EH (cell line): Measurements from ENCODE around the gene SLC2A4.
A peak's percentile ranks its signal among the peaks of the same experiment; 100 is the strongest.
"Not testable (repeated sequence)": the region's sequence is repeated elsewhere in the genome, so short reads cannot be mapped to it uniquely, and the experiment has no call there.

Source experiments
- DNase-seq: peaks from one replicate; pipeline ENCODE4 v3.0.0-alpha.2; 2015; ENCODE audit warnings: low read depth

SLC2A4 gene

DNA sequence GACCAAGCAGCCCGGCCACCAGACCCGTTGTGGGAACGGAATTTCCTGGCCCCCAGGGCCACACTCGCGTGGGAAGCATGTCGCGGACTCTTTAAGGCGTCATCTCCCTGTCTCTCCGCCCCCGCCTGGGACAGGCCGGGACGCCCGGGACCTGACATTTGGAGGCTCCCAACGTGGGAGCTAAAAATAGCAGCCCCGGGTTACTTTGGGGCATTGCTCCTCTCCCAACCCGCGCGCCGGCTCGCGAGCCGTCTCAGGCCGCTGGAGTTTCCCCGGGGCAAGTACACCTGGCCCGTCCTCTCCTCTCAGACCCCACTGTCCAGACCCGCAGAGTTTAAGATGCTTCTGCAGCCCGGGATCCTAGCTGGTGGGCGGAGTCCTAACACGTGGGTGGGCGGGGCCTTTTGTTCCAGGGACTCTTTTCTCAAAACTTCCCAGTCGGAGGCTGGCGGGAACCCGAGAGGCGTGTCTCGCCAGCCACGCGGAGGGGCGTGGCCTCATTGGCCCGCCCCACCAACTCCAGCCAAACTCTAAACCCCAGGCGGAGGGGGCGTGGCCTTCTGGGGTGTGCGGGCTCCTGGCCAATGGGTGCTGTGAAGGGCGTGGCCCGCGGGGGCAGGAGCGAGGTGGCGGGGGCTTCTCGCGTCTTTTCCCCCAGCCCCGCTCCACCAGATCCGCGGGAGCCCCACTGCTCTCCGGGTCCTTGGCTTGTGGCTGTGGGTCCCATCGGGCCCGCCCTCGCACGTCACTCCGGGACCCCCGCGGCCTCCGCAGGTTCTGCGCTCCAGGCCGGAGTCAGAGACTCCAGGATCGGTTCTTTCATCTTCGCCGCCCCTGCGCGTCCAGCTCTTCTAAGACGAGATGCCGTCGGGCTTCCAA is at the start of gene SLC2A4:
TSS of gene SLC2A4 (plus strand) at position 645 of the 879 bp plus-strand sequence. CDS start at position 862, 217 bp downstream.
- peak; percentile 96 for DNase-seq

DNA sequence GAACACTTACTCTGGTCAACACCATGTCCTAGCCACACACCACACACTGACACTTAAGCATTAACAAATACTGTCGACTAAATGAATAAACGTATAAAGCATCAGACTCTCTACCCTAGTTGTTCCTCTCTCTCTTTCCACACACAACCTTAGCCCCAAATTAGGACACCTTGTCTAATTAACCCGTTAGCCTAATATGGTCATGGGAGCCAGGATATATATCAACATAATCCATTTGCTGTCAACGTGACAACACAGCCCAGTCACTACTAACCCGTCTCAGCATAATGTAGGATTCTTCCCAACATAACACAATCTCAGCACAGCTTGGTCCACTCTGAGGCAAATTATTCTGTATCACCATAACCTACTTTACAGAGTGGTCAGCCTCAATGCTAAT is 49.4 kb upstream of the SLC2A4 start:
- DNase-seq = no peak

DNA sequence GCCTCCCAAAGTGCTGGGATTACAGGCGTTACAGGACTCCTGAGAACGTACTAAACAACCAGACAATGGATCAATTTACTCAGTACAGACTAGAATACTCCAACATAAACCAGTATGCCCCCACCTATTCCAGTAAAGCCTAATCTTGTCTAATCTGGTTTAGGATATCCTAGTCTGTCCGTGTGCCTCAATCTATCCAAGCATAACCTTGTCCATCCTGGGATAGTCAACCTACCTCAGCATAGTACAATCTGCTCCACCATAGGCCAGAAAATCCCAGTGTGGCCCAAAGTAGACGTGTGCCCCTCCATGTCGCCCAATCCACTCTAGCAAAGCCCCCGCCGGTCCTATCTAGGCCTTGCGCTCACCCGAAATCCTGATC is 47.8 kb upstream of the SLC2A4 start:
- DNase-seq = no peak

DNA sequence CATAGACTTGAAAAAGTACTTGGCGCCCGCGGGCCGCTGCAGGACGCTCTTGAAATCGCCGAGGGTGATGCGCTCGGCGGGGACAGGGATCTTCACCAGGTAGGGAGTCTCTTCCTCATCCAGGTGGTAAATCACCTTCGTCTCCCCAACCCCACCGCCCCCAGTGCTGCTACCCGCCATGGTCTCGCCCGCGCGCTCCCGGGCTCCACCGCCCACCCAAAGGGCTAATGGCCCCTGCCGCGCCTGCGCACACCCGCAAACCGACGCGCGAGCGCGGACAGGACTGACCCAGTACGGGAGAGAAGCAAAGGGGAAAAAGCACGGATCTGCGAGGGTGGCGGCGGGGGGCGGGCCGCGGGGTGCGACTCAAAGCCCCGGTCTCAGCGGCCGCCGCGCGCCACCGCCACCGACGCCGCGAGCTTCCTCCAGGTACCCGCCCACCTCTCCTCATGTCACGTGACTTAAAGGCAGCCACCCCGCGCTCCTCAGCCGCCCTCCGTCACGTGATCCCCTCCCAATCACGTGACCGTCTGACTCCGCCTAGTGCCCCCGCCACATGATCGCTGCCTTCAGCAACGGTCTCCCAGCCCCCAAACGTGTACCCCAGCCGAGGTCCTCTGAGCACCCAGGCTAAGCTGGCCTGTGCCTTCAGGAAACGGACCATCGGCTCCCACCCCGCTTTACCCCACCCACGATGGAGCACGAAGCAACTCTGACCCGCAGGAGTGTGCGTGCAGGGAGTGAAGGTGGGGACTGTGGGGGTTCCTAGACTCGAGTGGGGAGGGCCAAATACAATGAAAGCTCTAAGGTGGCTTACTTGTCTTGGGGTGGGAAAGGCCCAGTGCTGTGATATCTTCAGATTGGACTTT is 47.2 kb upstream of the SLC2A4 start, which contains the start of gene DVL2:
TSS of gene DVL2 (minus strand) at position 435 of the 869 bp plus-strand sequence. CDS start at position 180, 255 bp downstream.
- DNase-seq = peak; percentile 95

DNA sequence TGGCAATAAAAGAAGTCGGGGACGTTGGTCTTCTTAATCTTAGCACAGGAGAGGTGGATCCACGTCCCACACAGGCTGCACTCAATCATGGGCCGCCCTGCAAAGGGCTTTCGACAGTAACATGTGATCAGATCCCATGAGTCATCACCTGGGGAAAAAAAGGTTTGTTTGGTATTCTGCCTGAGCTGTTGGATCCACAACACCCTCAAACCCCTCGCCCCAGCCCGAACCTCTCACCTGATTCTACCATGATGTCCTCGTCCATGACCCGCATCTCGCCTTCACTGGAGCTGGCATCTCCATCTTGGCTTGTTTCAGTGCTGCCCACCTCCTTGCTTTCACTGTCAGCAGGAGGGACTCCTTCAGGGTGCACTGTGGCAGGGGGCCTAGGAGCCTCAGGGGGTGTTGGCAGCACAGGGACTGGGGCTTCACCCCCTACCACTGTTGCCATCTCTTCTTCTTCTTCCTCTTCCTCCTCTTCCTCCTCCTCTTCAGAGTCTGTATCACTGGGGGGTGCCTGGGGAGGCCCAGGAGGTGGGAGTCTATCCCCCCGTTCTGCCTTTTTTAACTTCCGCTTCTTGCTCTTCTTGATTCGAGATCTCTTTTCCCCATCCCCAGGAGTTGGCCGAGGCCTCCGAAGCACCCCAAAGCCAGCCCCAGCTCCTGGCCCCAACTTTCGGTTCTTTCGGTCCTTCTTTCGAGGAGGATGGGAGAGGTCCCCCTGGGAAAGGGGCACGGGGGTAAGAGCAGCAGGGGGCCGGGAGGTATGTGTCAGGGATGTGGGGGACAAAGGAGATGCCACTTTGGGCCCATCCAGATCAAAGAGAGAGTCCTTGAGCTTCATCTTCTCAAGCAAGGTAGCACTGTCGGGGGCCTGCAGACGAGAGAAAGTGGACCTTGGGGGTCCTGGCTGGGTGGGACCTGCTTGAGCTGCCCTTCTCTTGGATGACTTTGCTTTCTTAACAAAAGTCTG is 45.5 kb upstream of the SLC2A4 start:
- DNase-seq = no peak

DNA sequence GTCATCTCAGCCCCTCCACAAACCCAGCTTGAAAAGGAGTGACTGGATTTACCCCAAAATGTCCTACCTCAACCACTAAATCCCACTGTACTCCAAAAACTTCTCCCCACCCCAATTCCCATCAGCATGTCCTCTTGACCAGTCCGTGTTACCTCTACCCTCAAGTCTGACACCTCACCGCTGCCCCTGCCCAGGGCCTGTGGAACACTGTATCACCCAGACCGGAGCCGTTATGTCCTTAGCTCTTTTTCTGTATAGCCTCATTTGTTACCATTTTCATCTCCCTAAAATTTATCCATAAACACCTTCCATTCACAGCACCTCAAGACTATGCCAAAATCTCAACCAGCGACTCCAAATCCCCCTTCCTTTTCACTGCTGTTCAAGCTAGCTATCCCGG is 44.7 kb upstream of the SLC2A4 start:
- no peak for DNase-seq

DNA sequence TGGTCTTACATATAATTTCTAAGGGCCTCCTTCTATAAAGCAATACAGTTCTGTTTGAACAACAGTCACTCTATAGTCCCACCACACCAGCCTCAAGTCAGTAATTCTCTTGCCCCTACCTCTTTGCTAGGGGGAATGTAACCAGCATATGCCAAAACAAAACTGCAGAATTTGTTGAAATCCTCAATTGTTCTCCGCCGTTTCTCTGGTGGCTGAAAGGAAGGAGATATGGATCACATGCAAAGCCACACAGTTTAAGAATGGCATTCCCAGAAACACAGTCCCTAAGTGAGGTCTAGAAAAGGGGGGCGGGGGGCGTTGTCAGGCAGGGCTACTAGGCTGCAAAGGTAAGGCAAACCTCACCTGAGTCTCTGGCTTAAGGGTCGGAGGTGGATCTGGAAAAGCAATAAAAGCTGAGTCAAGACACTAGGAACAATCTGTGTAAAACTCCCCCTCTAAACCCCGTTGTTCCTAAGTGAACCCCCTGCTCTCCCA is 44.2 kb upstream of the SLC2A4 start:
- no peak for DNase-seq

DNA sequence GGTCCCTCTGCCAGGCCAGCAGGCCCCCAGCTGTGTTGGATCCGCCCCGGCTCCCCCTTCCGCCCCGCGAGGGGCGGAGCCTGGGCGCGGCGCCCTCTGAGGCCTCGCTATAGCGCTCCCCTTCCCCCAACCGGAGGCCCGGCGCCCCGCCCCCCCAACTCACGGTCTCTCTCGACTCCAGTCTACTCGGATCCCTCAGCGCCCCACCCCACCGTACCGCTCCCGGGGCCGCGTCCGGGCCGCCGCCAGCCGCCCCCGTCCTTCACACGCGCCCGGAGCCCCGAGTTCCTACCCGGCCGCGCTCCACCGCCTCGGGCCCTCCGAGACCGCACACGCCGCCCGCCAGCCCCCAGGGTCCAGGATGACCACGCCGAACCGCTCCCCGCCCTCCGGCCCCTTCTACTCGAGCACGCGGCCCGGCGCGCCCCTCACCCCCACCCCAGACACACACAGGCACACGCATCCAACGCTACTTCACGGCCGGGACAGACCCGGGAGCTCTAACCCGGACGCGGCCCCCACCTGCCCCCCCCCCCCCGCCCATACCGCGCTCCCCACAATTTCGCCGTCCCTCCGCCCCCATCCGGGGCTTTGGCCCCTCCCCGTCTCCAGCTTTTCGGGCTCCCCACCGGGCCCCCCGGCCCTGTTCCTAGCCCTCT is 43.6 kb upstream of the SLC2A4 start:
- peak; percentile 77 for DNase-seq

DNA sequence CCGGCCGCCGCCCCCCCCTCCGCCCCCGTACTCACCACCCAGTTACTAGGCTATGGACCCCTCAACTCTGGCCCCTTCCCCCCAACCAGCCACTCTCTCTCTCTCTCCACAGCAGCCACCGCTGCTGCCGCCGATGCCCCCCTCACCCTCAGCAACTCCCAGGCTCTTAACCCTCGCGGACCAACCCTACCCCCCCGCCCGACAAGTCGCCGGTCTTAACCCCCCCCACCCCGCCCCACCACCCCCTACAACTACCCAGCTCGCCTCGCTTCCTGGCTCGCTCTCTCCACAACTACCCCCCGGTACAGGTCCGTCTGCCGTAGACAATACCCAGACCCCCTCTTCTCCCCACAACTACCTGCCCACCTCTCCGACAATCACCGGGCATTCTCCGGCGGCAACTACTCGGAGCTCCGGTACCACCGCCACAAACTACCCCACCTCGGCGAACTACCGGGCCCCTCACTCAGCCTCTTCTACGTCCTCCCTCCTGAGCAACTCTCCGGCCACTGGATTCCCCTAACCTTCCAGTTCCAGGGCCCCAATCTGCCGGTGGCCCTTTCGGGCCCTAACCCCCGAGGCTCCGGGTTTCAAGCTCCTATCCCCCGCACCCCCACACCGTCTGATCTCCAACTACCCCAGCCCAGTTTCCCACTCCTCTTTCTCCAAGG is 43.0 kb upstream of the SLC2A4 start:
- no peak for DNase-seq

DNA sequence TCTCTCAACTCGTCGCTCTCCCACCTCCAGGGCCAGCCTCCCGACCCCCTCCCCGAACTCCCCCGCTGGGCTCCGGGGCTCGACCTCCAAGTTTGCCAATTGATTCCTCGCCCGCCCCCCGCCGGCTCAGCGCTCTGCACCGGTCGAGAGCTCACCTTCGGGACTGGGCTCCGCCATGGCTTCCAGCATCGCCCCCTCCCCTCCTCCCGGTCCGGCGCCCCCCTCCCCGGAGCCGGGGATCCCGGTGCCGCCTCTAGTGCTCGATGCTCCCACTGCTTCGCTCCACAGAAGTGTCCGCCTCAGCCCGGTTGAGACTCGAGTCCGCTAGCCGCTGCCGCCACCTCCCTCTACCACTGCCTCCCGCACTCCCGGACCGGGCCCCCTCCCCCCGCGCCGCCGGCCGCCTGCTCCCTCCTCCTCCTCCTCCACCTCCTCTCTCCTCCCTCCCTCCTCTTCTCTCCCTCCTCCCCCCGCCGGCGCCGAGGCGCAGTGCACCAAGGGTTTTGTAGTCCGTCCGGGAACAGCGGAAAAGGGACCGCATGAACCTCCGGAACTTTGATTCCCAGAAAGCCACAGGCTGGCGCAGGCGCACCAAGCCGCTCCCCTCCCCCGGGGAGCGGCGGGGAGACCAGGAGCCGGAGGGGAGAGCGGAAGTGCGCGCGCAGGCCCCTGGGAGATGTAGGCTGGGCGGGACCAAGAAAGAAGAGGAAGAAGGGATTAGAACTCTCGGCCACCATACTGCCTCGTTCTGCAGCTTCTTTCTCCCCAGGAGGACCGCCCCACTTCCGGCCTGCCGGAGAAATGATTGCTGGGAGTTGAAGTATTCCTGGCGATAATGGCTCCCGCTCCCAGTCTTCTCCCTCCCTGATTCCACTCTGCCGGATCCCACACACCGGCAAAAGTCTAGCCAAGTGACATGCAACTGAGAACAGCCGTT is 42.2 kb upstream of the SLC2A4 start, which contains the start of gene PHF23:
TSS of gene PHF23 (minus strand) at position 367 of the 937 bp plus-strand sequence. CDS start at position 189, 178 bp downstream.
- DNase-seq = peak; percentile 100

DNA sequence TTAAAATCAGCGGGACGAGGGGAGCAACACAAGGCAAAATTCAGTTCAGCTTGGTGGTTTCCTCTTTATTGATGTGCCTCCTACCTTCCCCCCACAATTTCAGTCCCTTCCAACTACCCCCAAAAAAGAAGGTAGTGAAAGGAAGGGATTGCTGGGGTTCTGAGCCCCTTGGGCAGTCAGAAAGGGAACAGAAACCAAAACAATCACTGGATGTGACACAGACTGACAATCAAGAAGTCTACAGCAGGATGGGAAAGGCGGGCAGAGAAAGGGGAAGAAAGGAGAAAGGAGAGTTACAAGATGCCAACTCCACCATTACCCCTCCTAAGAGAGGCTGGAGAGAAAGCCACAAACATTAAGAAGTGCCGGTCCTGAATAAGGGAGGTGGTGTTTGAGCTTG is 41.1 kb upstream of the SLC2A4 start:
- DNase-seq = no peak

DNA sequence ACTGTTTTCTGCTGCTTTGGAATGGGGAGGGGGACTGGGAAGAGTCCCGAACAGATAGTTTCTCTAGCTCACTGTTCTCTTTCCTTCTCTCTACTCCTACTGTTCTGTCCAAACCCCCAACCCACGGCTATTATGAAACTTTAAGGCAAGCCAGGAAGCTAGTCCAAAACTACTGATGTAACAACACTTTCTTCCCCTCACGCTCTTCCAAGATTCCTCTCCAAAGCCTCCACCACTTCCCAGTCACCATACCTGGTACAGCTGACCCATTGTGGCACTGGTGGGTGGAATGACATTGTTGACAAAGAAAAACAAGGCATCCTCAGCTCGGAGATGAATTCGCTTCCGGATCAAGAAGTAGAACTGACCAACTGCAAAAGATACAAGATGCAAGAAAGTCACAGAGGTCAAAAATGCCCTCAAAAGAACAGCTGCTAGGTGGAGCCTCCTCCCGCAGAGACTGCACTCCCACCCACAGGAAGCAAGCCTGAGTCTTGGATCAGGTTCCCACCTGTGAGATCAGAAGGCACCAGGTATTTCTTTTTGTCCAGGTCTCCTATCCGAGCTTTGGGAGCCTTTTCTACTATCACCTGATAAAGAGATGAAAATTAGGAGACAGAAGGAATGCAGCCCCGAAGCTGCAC is 40.3 kb upstream of the SLC2A4 start:
- no peak for DNase-seq

DNA sequence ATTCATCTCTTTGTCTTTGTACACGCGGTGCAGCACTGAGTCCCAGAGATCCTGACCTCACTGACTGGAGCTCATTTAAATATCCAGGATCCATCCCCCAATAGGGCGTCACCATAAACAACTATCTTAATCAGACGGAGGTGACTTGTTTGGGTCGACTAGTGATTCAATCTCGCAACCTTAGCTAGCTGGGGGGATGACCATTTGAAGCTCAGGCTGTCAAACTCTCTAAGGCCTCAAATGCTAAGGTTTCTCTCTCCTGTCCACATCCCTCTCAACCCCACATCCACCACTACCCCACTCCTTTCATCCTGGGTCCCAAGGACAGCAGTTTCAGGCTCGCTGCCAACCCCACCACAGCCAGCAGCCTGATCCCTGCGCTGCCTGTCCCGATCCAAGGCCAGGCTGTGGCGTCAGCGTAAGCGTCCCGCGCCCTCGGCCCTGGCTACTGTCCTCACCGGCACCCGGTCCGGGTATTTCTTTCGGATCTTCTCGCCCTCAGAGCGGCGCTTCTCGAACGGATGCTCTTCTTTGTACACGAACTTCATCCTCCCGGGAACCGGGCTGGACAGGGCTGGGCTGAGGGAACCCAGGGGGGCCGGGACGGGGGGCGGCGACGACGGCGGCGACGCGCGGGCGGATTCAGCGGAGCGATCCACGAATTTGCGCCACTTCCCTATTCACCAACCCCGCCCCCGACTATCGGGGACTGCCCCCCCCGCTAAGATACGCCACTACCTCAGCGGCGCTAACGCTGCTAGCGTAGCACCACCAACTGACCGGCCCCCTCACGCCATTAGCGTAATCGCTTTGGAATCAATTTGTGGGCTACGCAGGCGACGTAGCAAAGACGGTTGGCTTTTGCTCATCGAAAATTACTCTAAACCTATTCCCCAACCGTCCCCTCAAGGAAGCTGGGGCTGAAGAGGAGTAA is 39.5 kb upstream of the SLC2A4 start, which contains the start of gene GABARAP:
TSS of gene GABARAP (minus strand) at position 667 of the 934 bp plus-strand sequence. CDS start at position 548, 119 bp downstream.
- DNase-seq = peak; percentile 92

DNA sequence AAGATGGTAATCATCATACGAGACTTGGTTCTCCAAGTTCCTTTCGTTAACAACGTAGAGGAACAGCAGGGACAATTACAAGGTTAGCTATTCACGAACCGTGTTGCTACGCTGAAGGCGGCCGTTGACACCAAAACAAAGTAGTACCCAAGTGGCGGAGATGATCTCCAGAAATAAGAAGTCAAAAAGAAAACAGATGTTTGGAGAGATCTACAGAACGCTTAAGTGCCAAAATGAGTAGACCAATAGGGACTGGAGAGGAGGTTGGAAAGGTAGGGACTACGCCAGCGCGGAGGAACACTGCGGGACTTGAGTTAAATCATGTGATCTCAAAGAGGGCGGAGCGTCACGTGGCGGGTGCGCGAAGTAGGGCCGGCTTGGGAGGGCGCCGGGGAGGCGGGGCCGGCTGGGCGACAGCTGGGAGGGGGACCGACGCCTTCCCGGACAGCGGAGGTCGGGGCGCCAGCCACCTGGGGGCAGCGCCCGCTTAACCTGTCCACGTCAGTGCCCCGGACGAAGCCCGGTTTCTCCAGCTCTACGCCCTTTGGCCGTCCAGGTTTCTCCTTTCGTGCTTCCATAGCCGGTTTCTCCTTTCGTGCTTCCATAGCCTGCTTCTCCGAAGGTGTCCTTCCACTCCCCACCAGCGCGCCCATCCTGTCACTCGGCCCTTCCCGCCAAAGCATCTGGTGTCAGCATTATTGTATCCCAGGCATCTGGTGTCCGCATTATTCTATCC is 38.6 kb upstream of the SLC2A4 start:
- peak; percentile 91 for DNase-seq

DNA sequence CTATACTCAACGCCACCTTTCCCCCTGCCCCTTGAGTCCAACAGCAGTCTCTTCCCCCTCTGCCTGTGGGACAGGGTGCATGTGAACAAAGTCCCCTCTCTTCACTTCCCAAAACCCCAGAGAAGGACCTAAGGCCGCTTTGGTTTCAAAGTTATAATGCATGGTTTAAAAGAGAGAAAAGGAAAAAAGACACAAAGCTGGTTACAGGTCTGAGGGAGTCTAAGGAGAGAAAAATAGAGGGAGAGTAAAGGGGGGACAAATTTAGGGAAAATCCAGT is 38.1 kb upstream of the SLC2A4 start:
- DNase-seq = no peak

DNA sequence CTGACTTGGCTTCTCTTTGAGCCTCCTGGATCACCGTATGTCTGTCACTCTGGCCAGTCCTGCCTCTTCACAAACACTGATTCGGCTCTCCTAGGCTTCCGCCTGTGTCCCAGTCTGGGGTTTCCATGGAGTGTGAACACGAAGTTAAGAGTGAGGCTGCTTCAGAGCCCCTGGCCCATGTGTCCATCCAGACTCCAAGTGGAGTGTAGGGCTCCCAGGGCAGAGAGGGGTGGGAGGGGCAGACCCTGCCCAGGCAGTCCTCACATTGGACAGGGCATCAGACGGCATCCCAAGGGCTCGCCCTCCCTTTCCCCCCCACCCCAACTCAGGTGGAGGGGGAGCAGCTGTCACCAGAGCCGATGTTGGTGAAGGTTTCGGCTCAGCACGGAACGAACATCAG is 37.7 kb upstream of the SLC2A4 start:
- not testable (repeated sequence) for DNase-seq

DNA sequence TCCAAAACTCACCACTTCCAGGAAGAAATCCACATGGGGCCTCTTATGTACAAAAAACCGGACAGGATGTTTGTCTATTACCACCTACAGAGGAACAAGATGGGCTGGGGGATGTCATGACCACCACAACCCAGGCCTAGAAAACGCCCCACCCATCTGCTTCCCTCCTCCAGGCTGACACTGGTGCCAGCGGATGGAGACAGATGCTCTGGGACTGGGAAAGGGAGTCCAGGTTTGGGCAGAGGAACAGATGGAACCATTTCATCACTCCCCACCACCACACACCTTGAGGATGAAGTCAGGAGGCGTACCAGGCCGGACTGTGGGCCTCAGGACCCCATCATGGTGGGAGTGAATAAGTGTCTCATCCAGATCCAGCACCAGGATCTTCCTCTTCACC is 34.7 kb upstream of the SLC2A4 start:
- no peak for DNase-seq
